ENCODE measurements around the gene CRKL.
"Not testable (repeated sequence)": the region's sequence is repeated elsewhere in the genome, so short reads cannot be mapped to it uniquely, and the experiment has no call there.

The CRKL gene

DNA sequence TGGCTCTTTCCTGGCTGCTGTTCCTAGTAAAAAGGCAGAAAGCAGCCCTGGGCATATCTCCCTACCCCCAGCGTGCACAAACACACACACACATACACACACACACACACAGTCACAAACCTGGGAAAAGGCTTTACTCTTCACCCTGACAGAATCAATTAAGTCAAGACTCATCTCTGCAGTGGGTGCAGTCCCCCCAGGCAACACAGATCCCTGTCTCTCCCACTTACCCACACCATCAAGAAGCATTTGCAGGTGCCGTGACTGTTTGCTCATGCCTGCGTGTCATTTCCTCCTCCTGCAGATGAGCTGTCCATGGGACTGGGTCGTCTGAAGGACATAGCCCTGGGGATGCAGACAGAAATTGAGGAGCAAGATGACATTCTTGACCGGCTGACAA is 29.8 kb upstream of the CRKL start:
- TF ChIP-seq, protein P1, sequence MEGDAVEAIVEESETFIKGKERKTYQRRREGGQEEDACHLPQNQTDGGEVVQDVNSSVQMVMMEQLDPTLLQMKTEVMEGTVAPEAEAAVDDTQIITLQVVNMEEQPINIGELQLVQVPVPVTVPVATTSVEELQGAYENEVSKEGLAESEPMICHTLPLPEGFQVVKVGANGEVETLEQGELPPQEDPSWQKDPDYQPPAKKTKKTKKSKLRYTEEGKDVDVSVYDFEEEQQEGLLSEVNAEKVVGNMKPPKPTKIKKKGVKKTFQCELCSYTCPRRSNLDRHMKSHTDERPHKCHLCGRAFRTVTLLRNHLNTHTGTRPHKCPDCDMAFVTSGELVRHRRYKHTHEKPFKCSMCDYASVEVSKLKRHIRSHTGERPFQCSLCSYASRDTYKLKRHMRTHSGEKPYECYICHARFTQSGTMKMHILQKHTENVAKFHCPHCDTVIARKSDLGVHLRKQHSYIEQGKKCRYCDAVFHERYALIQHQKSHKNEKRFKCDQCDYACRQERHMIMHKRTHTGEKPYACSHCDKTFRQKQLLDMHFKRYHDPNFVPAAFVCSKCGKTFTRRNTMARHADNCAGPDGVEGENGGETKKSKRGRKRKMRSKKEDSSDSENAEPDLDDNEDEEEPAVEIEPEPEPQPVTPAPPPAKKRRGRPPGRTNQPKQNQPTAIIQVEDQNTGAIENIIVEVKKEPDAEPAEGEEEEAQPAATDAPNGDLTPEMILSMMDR (IDR thresholded peaks at IDR 0.05; ENCODE audit: low read depth, low read length), result no peak
- no peak for DNase-seq (ENCODE audit: low read depth in 2 of 2)

GRCh38 chr22:20889025-20889704 is 28.0 kb upstream of the CRKL start:
- TF ChIP-seq, protein P1 (IDR thresholded peaks at IDR 0.05; ENCODE audit: low read depth, low read length), result no peak
- no peak overlapping the region for H3K4me3 ChIP-seq (replicated peaks in 1 of 2; ENCODE audit: low read depth in 2 of 2, low read length in 2 of 2)
- DNase-seq (ENCODE audit: low read depth in 2 of 2), result no peak

More for the DNA sequence above, 29.8 kb upstream of the CRKL start:
- no peak overlapping the region for H3K4me3 ChIP-seq (replicated peaks in 1 of 2; ENCODE audit: low read depth in 2 of 2, low read length in 2 of 2)

- H3K4me3 ChIP-seq (replicated peaks in 1 of 2; ENCODE audit: low read depth in 2 of 2, low read length in 2 of 2), result no peak overlapping the region
- TF ChIP-seq, protein P1 (IDR thresholded peaks at IDR 0.05; ENCODE audit: low read depth, low read length), result no peak
These were observed 27.2 kb upstream of the CRKL start for GRCh38 chr22:20889904-20890540.

DNA sequence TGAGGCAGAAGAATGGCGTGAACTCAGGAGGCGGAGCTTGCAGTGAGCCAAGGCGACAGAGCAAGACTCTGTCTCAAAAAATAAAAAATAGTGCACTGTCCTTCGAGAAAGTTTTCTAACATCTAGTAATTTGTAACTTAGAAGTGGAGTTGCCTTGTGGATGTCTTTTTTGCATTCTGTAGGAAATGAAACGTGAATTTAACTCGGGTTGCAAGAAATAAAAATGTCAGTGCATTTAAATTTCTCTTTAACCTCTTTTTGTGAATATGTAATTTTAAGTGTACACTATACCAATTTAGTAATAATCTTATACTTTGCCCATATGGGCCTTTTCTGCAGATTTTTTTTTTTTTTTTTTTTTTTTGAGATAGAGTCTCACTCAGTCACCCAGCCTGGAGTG is 26.2 kb upstream of the CRKL start:
- DNase-seq (ENCODE audit: low read depth in 2 of 2), result no peak
- H3K4me3 ChIP-seq (replicated peaks in 1 of 2; ENCODE audit: low read depth in 2 of 2, low read length in 2 of 2), result no peak overlapping the region
- TF ChIP-seq, protein P1 (IDR thresholded peaks at IDR 0.05; ENCODE audit: low read depth, low read length), result no peak

More at GRCh38 chr22:20889904-20890540, 27.2 kb upstream of the CRKL start:
- DNase-seq (ENCODE audit: low read depth in 2 of 2), result no peak

GRCh38 chr22:20897737-20898136 is 19.5 kb upstream of the CRKL start:
- H3K4me3 ChIP-seq (replicated peaks in 1 of 2; ENCODE audit: low read depth in 2 of 2, low read length in 2 of 2); DNase-seq (ENCODE audit: low read depth in 2 of 2): not testable (repeated sequence)

- TF ChIP-seq, protein P1 (IDR thresholded peaks at IDR 0.05; ENCODE audit: low read depth, low read length), result no peak
- no peak for DNase-seq (ENCODE audit: low read depth in 2 of 2)
- H3K4me3 ChIP-seq (replicated peaks in 1 of 2; ENCODE audit: low read depth in 2 of 2, low read length in 2 of 2), result no peak overlapping the region
These were observed 17.3 kb upstream of the CRKL start for GRCh38 chr22:20899827-20900423.

- not testable (repeated sequence) for DNase-seq (ENCODE audit: low read depth in 2 of 2); H3K4me3 ChIP-seq (replicated peaks in 1 of 2; ENCODE audit: low read depth in 2 of 2, low read length in 2 of 2)
These were observed 15.8 kb upstream of the CRKL start for GRCh38 chr22:20901093-20902033.
